Left renal pelvis (tissue), 4 donors: ENCODE results near the gene CDC20. TPM values are rescaled to one million over a fixed set of nuclear protein-coding genes. Genes with fewer than 3 reads are reported as not detected.
A peak's percentile ranks its signal among the peaks of the same experiment; 100 is the strongest.

Experiments
- DNase-seq, 4 donors: peaks; one replicate each; pipeline ENCODE4 v3.0.0-alpha.2; 2013; ENCODE audit warnings: low read depth in 4 of 4, low spot score in 3 of 4
- polyA plus RNA-seq, 4 donors: library from polyadenylated mRNA; unstranded; fragments of 120-200 nt; gene quantifications; one replicate each; pipeline ENCODE4 v1.2.1, GENCODE V29; 2013; ENCODE audit not compliant: insufficient read length in 4 of 4

Gene CDC20
- polyA plus RNA-seq: 10 to 100 TPM; 33.2 to 42.0 (median 35.0) TPM

DNA sequence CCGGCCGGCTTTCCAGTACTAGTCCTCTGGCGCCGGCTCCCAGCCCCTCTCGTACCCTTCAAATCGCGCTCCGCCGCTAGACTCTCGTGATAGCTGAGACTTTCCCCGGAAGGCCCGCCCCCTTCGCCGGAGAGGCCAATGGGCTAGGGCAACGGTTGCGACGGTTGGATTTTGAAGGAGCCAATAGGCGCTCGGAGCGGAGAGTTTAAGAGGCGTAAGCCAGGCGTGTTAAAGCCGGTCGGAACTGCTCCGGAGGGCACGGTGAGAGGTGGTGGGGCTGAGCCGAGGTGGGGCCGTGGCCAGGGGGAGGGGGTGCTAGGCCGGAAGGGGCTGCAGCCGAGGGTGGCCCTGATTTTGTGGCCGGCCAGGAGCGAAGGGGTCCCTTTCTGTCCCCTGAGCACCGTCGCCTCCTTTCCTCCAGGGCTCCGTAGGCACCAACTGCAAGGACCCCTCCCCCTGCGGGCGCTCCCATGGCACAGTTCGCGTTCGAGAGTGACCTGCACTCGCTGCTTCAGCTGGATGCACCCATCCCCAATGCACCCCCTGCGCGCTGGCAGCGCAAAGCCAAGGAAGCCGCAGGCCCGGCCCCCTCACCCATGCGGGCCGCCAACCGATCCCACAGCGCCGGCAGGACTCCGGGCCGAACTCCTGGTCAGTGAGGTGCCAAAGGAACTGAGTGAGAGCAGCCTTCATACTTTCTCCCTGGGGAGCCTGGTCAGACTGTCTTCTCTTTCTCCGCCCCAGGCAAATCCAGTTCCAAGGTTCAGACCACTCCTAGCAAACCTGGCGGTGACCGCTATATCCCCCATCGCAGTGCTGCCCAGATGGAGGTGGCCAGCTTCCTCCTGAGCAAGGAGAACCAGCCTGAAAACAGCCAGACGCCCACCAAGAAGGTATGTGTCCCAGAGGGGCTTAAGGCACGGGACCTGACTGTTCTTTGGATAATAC, at the start of gene CDC20:
TSS of gene CDC20 (plus strand) at position 236 of the 948 bp plus-strand sequence. CDS start at position 471, 235 bp downstream.
- DNase-seq: peak; percentile 88 to 96 (median 93)

GRCh38 chr1:43309405-43310025, 49.3 kb upstream of the CDC20 start:
- DNase-seq: no peak

- DNase-seq: no peak
These were observed 47.3 kb upstream of the CDC20 start for GRCh38 chr1:43311521-43311920.

DNA sequence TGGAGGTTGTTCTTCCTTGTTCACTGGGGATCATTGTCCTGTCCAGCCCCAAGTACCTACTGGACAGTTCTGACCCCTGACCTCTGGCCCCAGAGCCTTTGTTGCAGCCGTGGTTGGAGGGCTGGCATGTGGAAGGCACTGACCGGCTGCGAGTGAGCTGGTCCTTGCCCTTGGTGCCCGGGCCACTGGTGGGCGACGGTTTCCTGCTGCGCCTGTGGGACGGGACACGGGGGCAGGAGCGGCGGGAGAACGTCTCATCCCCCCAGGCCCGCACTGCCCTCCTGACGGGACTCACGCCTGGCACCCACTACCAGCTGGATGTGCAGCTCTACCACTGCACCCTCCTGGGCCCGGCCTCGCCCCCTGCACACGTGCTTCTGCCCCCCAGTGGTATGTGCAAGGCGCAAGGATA, 46.6 kb upstream of the CDC20 start:
- DNase-seq: no peak

- DNase-seq: no peak
These were observed 45.9 kb upstream of the CDC20 start for GRCh38 chr1:43312663-43313515.

DNA sequence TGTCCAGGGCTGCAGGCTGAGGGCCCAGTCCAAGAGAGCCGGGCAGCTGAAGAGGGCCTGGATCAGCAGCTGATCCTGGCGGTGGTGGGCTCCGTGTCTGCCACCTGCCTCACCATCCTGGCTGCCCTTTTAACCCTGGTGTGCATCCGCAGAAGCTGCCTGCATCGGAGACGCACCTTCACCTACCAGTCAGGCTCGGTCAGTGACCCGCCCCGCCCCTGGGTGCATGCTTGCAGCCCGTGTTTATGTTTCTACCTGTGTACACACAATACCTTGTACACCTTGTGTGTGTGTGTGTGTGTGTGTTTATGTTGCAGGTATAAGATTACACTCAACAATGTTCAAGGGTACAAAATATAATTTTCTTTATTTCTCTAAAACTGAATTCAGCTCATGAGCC, 45.0 kb upstream of the CDC20 start:
- DNase-seq: no peak

- no peak for DNase-seq
These were observed 44.5 kb upstream of the CDC20 start for GRCh38 chr1:43314233-43314632.

DNA sequence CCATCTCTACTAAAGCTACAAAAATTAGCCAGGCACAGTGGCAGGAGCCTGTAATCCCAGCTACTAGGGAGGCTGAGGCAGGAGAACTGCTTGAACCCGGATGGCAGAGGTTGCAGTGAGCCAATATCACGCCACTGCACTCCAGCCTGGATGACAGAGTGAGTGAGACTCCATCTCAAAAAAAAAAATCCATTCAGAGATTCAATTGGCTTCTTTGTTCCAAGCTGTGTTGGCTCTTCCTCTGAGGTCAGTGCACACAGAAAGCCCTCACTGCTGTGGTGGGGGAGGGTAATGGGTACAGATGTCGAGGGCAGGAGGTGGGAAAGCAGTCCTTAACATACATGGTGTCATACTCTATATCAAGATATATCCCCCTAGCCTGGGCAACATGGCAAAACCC, 43.3 kb upstream of the CDC20 start:
- no peak for DNase-seq

DNA sequence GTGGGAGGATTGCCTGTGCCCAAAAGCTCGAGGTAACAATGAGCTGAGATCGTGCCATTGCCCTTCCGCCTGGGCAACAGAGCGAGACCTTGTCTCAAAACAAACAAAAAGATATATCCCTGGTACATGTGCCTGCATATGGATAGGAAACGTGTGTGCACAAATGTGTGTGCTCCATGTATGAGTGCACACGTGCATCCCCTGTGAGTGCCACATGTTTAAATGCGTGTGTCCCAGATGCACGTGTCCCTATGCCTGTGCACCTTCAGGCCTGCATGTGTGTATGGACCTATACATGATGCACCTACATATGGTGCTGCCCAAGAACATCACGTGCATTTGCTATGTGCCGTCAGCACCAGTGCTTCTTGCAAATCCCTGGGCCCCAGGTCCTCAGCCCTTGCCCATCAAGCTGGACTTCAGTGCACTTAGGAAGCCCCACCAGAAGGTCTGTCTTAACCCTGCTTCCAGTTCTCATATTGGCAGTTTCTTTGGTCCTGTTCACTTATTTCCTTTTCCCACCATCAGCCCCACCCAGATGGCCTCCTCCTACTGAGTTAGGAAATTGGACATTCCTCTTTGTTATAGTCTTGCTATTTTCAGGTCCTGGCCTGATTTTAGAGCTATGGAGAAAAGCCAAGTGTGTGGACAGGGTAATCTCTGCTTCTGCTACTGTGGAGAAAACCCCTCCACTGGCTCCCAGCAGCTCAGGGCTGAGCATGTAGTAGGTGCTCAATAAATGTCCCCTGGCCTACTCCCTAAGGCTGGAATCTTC, 42.6 kb upstream of the CDC20 start:
- no peak for DNase-seq

- DNase-seq: no peak
These were observed 41.9 kb upstream of the CDC20 start for GRCh38 chr1:43316738-43317520.

GRCh38 chr1:43317817-43318471, 40.8 kb upstream of the CDC20 start:
- no peak for DNase-seq

DNA sequence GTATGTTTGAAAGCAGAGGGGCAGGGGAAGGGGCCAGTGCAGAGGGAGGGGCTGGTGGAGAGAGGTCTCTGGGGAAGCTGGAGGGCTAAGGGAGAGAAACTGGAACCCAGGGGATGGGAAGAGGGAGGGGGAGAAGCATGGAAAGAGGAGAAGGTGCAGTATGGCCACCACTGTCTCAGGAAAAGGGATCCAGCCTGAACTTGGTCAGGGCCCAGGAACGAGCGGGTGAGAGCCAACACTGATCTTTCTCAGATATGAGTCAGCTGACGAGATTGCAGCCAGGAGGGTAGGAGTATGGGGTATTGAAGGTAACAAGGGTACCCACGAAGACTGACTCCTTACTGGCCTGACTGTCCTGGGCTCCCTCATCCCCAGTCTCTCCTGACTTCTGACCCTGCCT, 40.0 kb upstream of the CDC20 start:
- DNase-seq: no peak

- DNase-seq: no peak
These were observed 39.5 kb upstream of the CDC20 start for GRCh38 chr1:43319288-43319687.

DNA sequence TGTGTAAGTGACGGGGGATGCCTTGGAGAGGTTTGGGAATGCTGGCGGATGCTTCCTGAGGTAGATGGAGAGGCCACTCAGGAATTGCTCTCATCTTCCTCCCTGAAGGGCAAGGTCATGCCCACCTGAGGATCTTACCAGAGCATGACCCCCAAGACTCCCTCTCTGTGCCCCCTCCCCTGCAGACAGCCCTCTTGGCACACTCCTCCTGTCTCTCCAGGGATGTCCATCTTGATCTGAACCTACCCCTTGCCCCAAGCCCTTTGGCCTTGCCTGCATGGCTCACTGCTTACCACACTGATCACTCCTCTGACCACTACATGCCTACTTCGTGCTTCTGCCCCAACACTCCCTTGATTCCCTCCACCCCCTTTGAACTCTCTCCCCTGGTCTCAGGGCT, 39.0 kb upstream of the CDC20 start:
- DNase-seq: no peak

DNA sequence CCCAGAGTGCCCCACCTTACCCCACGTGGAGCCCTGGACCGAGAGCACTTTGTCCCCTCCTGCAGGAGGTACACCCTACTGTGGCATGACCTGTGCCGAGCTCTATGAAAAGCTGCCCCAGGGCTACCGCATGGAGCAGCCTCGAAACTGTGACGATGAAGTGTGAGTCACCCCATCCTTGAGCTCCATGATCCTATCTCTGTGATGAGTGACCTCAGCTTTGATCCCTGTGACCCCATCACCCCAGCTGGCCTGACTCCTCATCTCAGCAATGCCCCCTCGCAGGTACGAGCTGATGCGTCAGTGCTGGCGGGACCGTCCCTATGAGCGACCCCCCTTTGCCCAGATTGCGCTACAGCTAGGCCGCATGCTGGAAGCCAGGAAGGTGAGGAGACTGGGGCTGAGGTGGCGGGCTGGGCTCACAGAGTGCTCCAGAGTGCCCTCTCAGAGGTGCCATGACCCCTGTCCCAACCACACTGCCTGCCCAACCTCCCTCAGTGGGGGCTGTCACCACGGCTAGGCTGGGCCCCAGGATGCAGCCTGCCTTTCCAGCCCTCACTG, 37.4 kb upstream of the CDC20 start:
- no peak for DNase-seq

DNA sequence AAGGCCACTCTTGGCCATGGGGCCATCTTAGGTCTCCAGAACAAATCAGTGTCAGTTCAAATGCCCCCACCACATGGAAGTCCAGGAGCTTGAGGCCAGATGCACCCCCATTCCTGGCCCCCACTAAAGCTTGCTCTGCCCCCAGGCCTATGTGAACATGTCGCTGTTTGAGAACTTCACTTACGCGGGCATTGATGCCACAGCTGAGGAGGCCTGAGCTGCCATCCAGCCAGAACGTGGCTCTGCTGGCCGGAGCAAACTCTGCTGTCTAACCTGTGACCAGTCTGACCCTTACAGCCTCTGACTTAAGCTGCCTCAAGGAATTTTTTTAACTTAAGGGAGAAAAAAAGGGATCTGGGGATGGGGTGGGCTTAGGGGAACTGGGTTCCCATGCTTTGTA, 36.3 kb upstream of the CDC20 start:
- no peak for DNase-seq

DNA sequence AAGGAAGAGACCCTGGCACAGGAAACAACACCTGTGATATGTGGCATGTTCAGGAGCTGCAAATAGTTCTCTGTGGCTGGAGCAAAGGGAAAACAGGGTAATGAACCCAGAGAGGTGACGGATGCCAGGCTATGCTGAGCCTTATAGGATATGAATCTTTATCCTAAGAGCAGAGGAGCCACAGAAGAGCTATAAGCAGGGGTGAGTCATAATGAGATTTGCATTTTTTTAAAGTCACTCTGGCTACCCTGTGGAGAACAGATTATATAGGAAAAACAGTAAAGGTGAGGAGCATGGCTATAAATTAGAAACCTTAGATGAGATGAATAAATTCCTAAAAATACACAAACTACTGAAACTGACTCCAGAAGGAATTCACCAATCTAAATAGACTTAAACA, 34.0 kb upstream of the CDC20 start:
- DNase-seq: no peak

GRCh38 chr1:43325381-43325780, 33.4 kb upstream of the CDC20 start:
- DNase-seq: no peak
